Neural progenitor cell (in vitro differentiated cells): Measurements from ENCODE around the gene SIGLEC1. TPM values are rescaled to one million over a fixed set of nuclear protein-coding genes. Genes with fewer than 3 reads are reported as not detected.

Experiments
- DNase-seq: peaks from one replicate; pipeline ENCODE4 v3.0.0-alpha.2; 2016; ENCODE audit warnings: low spot score
- H2AFZ ChIP-seq: fragments of 200-600 bp; sonication (generic); replicated peaks from 2 replicates; pipeline ENCODE4 v1.6.1; 2016; ENCODE audit warnings: antibody characterized with exemption
- H3F3A ChIP-seq: fragments of 200-600 bp; sonication (generic); 2 replicates; pipeline ENCODE4 v1.6.1; 2016; ENCODE audit warnings: antibody characterized with exemption, low read depth
- H3K27ac ChIP-seq: fragments of 200-600 bp; sonication (generic); 2 replicates; pipeline ENCODE4 v1.5.1; 2016; ENCODE audit warnings: mild to moderate bottlenecking
- H3K27me3 ChIP-seq: fragments of 200-600 bp; sonication (generic); 2 replicates; pipeline ENCODE4 v1.6.1; 2016; ENCODE audit warnings: mild to moderate bottlenecking, moderate library complexity
- H3K36me3 ChIP-seq: fragments of 200-600 bp; sonication (generic); 2 replicates; pipeline ENCODE4 v1.5.1; 2016
- H3K4me1 ChIP-seq: fragments of 200-600 bp; sonication (generic); 2 replicates; pipeline ENCODE4 v1.6.1; 2016; ENCODE audit warnings: mixed run types
- H3K4me2 ChIP-seq: fragments of 200-600 bp; sonication (generic); 2 replicates; pipeline ENCODE4 v1.6.1; 2016
- H3K4me3 ChIP-seq: fragments of 200-600 bp; sonication (generic); 2 replicates; pipeline ENCODE4 v1.5.1; 2016
- H3K79me2 ChIP-seq: fragments of 200-600 bp; sonication (generic); 2 replicates; pipeline ENCODE4 v1.6.1; 2016; ENCODE audit warnings: low read depth
- H3K9ac ChIP-seq: fragments of 200-600 bp; sonication (generic); 2 replicates; pipeline ENCODE4 v1.6.1; 2016
- H3K9me3 ChIP-seq: fragments of 200-600 bp; sonication (generic); 2 replicates; pipeline ENCODE4 v1.5.1; 2016; ENCODE audit warnings: low read depth
- H4K20me1 ChIP-seq: fragments of 200-600 bp; sonication (generic); 2 replicates; pipeline ENCODE4 v1.6.1; 2016; ENCODE audit warnings: low read depth
- H3K27ac Mint-ChIP-seq: 3 replicates; pipeline ENCODE4 v1.8.0; 2021; ENCODE audit warnings: mixed read lengths
- H3K27me3 Mint-ChIP-seq: 2 replicates; pipeline ENCODE4 v1.8.0; 2022; ENCODE audit warnings: low read depth, mild to moderate bottlenecking, inconsistent platforms, moderate library complexity, mixed read lengths; ENCODE audit not compliant: insufficient read depth
- H3K36me3 Mint-ChIP-seq: 3 replicates; pipeline ENCODE4 v1.8.0; 2021; ENCODE audit warnings: mixed read lengths
- H3K4me1 Mint-ChIP-seq: 3 replicates; pipeline ENCODE4 v1.8.0; 2021; ENCODE audit warnings: mixed read lengths
- H3K4me3 Mint-ChIP-seq: 3 replicates; pipeline ENCODE4 v1.8.0; 2021; ENCODE audit warnings: mild to moderate bottlenecking, moderate library complexity, mixed read lengths
- H3K9me3 Mint-ChIP-seq: 3 replicates; pipeline ENCODE4 v1.8.0; 2020; ENCODE audit warnings: mixed read lengths
- CTCF ChIP-seq: fragments of 200-600 bp; sonication (generic); IDR thresholded peaks from 2 replicates; pipeline ENCODE4 v1.5.1; 2017; ENCODE audit warnings: antibody characterized with exemption, mild to moderate bottlenecking
- EZH2 ChIP-seq: fragments of 200-600 bp; sonication (generic); IDR thresholded peaks from 2 replicates; pipeline ENCODE4 v1.6.1; 2017; ENCODE audit warnings: antibody characterized with exemption, mild to moderate bottlenecking, moderate library complexity
- EZH2phosphoT487 ChIP-seq: fragments of 200-600 bp; sonication (generic); IDR thresholded peaks from 2 replicates; pipeline ENCODE4 v1.6.1; 2017; ENCODE audit warnings: antibody characterized with exemption
- total RNA-seq: library from RNA; depleted of rRNA; stranded (reverse); fragments of >200 nt; gene quantifications from 2 replicates; pipeline ENCODE4 v1.2.3, GENCODE V29; 2015; ENCODE audit warnings: low replicate concordance

Gene SIGLEC1
- total RNA-seq, 1 donor from 2014 or later, result not detected

- H3K79me2 ChIP-seq, result no peaks in the 10 kb centered on the region
Measured at GRCh38 chr20:3692706-3693294, 19.6 kb downstream of the SIGLEC1 start.

GRCh38 chr20:3691897-3692296 lies 20.5 kb downstream of the SIGLEC1 start:
- no peaks in the 10 kb centered on the region for H3K36me3 Mint-ChIP-seq
- H3K9ac ChIP-seq, result no peak overlapping the region
- H3K27ac Mint-ChIP-seq, result no peak overlapping the region
- no peaks in the 10 kb centered on the region for H3K4me1 ChIP-seq
- no peak overlapping the region for H2AFZ ChIP-seq
- no peak overlapping the region for H3K4me2 ChIP-seq
- H3K36me3 ChIP-seq, result no peaks in the 10 kb centered on the region
- H4K20me1 ChIP-seq, result no peaks in the 10 kb centered on the region
- no peak overlapping the region for H3K4me3 ChIP-seq
- H3F3A ChIP-seq, result no peaks in the 10 kb centered on the region
- TF ChIP-seq EZH2phosphoT487 (no peak), CTCF (no peak), EZH2 (no peak)
- no peaks in the 10 kb centered on the region for H3K79me2 ChIP-seq
- no peak overlapping the region for H3K27ac ChIP-seq
- peaks cover 5% of the 10 kb centered on the region for H3K4me1 Mint-ChIP-seq
- DNase-seq, result no peak
- no peaks in the 10 kb centered on the region for H3K27me3 ChIP-seq
- H3K9me3 ChIP-seq, result no peaks in the 10 kb centered on the region
- no peak overlapping the region for H3K4me3 Mint-ChIP-seq
- H3K9me3 Mint-ChIP-seq, result peaks cover 3% of the 10 kb centered on the region
- peaks cover 23% of the 10 kb centered on the region for H3K27me3 Mint-ChIP-seq

More at GRCh38 chr20:3692706-3693294, 19.6 kb downstream of the SIGLEC1 start:
- Mint-ChIP-seq H3K4me1 (peaks cover 2% of the 10 kb centered on the region), H3K9me3 (peaks cover 3% of the 10 kb centered on the region), H3K36me3 (no peaks in the 10 kb centered on the region), H3K27ac (no peak overlapping the region), H3K4me3 (no peak overlapping the region), H3K27me3 (peaks cover 16% of the 10 kb centered on the region)
- Histone ChIP-seq H3K4me3 (no peak overlapping the region), H3K9me3 (no peaks in the 10 kb centered on the region), H3F3A (no peaks in the 10 kb centered on the region), H4K20me1 (no peaks in the 10 kb centered on the region), H2AFZ (no peak overlapping the region), H3K9ac (no peak overlapping the region), H3K27ac (no peak overlapping the region), H3K27me3 (no peaks in the 10 kb centered on the region), H3K4me1 (no peaks in the 10 kb centered on the region), H3K4me2 (no peak overlapping the region), H3K36me3 (no peaks in the 10 kb centered on the region)
- TF ChIP-seq CTCF (no peak), EZH2 (no peak), EZH2phosphoT487 (no peak)
- no peak for DNase-seq

- Histone ChIP-seq H3K27me3 (no peaks in the 10 kb centered on the region), H3K79me2 (no peaks in the 10 kb centered on the region), H3F3A (no peaks in the 10 kb centered on the region), H3K4me1 (no peaks in the 10 kb centered on the region), H3K4me3 (no peak overlapping the region), H3K4me2 (no peak overlapping the region), H3K27ac (no peak overlapping the region), H3K36me3 (no peaks in the 10 kb centered on the region), H3K9ac (no peak overlapping the region), H2AFZ (no peak overlapping the region), H4K20me1 (no peaks in the 10 kb centered on the region), H3K9me3 (no peaks in the 10 kb centered on the region)
- Mint-ChIP-seq H3K4me3 (no peak overlapping the region), H3K27ac (no peak overlapping the region), H3K4me1 (peaks cover 5% of the 10 kb centered on the region), H3K27me3 (peaks cover 23% of the 10 kb centered on the region), H3K9me3 (peaks cover 1% of the 10 kb centered on the region), H3K36me3 (no peaks in the 10 kb centered on the region)
- no peak for TF ChIP-seq EZH2phosphoT487
- TF ChIP-seq EZH2, result no peak
- TF ChIP-seq CTCF, result no peak
- DNase-seq, result no peak
Measured at GRCh38 chr20:3691306-3691705, 21.1 kb downstream of the SIGLEC1 start.
